Measurements from ENCODE around the gene ZNF689. TPM values are rescaled to one million over a fixed set of nuclear protein-coding genes. Genes with fewer than 3 reads are reported as not detected.
A peak's percentile ranks its signal among the peaks of the same experiment; 100 is the strongest.

Gene ZNF689
- total and polyA plus RNA-seq, 2 of the 13 experiments (the other 11 are each of a cell fraction or from before 2014, with no cell fraction given): 9.7 to 19.5 TPM

- no peak for TF ChIP-seq ZNF292 (CRISPR knock-in tag; IDR thresholded peaks at IDR 0.05; ENCODE audit: borderline replicate concordance, low read depth)
- TF ChIP-seq ZNF549 (CRISPR knock-in tag; IDR thresholded peaks at IDR 0.05): no peak
- no peak; the same call in 1 of the 2 replicates for TF ChIP-seq NR2F2 (IDR thresholded peaks at IDR 0.05; ENCODE audit: borderline replicate concordance, low read depth)
- TF ChIP-seq RFX5 (IDR thresholded peaks at IDR 0.05; ENCODE audit: low read depth, low read length): peak; percentile 26; the same call in 1 of the 2 replicates
- TF ChIP-seq ZNF678 (CRISPR knock-in tag; IDR thresholded peaks at IDR 0.05): peak; percentile 65; the same call in 1 of the 2 replicates
- peak; percentile 52; the same call in 1 of the 2 replicates for TF ChIP-seq WIZ (CRISPR knock-in tag; IDR thresholded peaks at IDR 0.05)
- TF ChIP-seq ZNF614 (CRISPR knock-in tag; IDR thresholded peaks at IDR 0.05; ENCODE audit: borderline replicate concordance): 0 out of 2 replicates have a peak, but pooled peaks have one; percentile 24
- no peak for TF ChIP-seq ZBTB21 (CRISPR knock-in tag; IDR thresholded peaks at IDR 0.05)
- TF ChIP-seq HDAC6 (IDR thresholded peaks at IDR 0.05; ENCODE audit: low read depth, low read length): no peak
- TF ChIP-seq TRIM24 (CRISPR knock-in tag; IDR thresholded peaks at IDR 0.05): no peak
- TF ChIP-seq ZBTB40 (IDR thresholded peaks at IDR 0.05): no peak
- peak; percentile 9; the same call in 1 of the 2 replicates for TF ChIP-seq ZBTB40 (CRISPR knock-in tag; IDR thresholded peaks at IDR 0.05)
Observed at GRCh38 chr16:30657866-30658730, 47.9 kb upstream of the ZNF689 start, which contains the start of gene FBRS (continued).

Measured in HepG2 (cell line).